K562 (cell line): ENCODE results near the gene LY6G6F. TPM values are rescaled to one million over a fixed set of nuclear protein-coding genes. Genes with fewer than 3 reads are reported as not detected.

ENCODE experiments used
- ATAC-seq: fragments of 200-7000 bp; cut with Tn5 transposase; 3 replicates; pipeline ENCODE4 v1.9.1; 2020; ENCODE audit warnings: moderate library complexity
- BruUV-seq: library from RNA; stranded (reverse); fragments of 400-500 nt; replicated peaks from 2 replicates; lab custom pipeline; 2021; lab: Mats Ljungman, UMichigan
- CTCF ChIA-PET: fragments of 300-600 bp; formaldehyde crosslinking; extraction: SDS; loops from one replicate; lab custom pipeline; 2021; ENCODE audit warnings: low intra/inter-chr PET ratio; lab: Yijun Ruan, JAX
- POLR2A ChIA-PET: fragments of 300-600, 350-650 bp; sonication (Branson Sonifier 250); formaldehyde crosslinking; extraction: SDS; loops from one replicate; lab custom pipeline; 2021; ENCODE audit warnings: antibody characterized with exemption, inconsistent platforms; lab: Yijun Ruan, JAX
- DNase-seq, 4 experiments: peaks; one replicate each; pipeline versions ENCODE4 v3.0.0 to v3.0.0-alpha.2; 2011 to 2018; ENCODE audit warnings: low spot score in 3 of 4, mixed read lengths in 3 of 4; ENCODE audit errors: extremely low read depth in 1 of 4
- FAIRE-seq: peaks from 2 replicates; lab custom pipeline; 2011; peaks lifted over from hg19 to GRCh38; lab: Jason Lieb, UNC
- H2AFZ ChIP-seq: 2 replicates; pipeline ENCODE4 v1.6.0; 2011; ENCODE audit warnings: low read depth, low read length, control low read depth, inconsistent platforms
- H3K27ac ChIP-seq: fragments of 200-600 bp; 3 replicates; pipeline ENCODE4 v1.8.0; 2011; ENCODE audit warnings: low read depth, mild to moderate bottlenecking, control low read depth, inconsistent platforms, low read length, moderate library complexity, mixed read lengths; ENCODE audit errors: extremely low read depth
- H3K27me3 ChIP-seq, 2 experiments: fragments of 300-600 bp in 1 of 2; 2 replicates in 1 of 2; 3 replicates in 1 of 2; pipeline versions ENCODE4 v1.6.0 to v1.8.0; 2011; ENCODE audit warnings: inconsistent platforms in 2 of 2, low read length in 2 of 2, mild to moderate bottlenecking in 1 of 2, mixed read lengths in 1 of 2, moderate library complexity in 1 of 2; ENCODE audit not compliant: control insufficient read depth in 2 of 2, insufficient read depth in 2 of 2
- H3K36me3 ChIP-seq: fragments of 300-600 bp; 3 replicates; pipeline ENCODE4 v1.8.0; 2011; ENCODE audit warnings: mild to moderate bottlenecking, low read length, inconsistent platforms; ENCODE audit not compliant: control insufficient read depth, insufficient read depth
- H3K4me1 ChIP-seq, 2 experiments: fragments of 200-600 bp in 1 of 2; replicated peaks in 1 of 2; 2 replicates in 1 of 2; 3 replicates in 1 of 2; pipeline versions ENCODE4 v1.5.1 to v1.8.0; 2011; ENCODE audit warnings: inconsistent platforms in 2 of 2, low read length in 2 of 2, mild to moderate bottlenecking in 1 of 2, mixed read lengths in 1 of 2, moderate library complexity in 1 of 2; ENCODE audit not compliant: control insufficient read depth in 2 of 2, insufficient read depth in 2 of 2
- H3K4me2 ChIP-seq: 2 replicates; pipeline ENCODE4 v1.6.1; 2011; ENCODE audit warnings: low read length, control low read depth, inconsistent platforms, mixed read lengths; ENCODE audit not compliant: insufficient read depth
- H3K4me3 ChIP-seq: fragments of 200-600 bp; sonication (generic), shearing (Covaris generic); 2 replicates; pipeline ENCODE4 v1.5.1; 2016; ENCODE audit warnings: control low read depth, inconsistent platforms
- H3K79me2 ChIP-seq: fragments of 200-600 bp; 3 replicates; pipeline ENCODE4 v1.8.0; 2011; ENCODE audit warnings: low read length, inconsistent platforms; ENCODE audit not compliant: control insufficient read depth, insufficient read depth
- H3K9ac ChIP-seq, 2 experiments: 2 replicates each; pipeline versions ENCODE4 v1.6.0 to v1.6.1; 2011; ENCODE audit warnings: low read depth in 2 of 2, low read length in 2 of 2, control low read depth in 1 of 2, inconsistent platforms in 1 of 2, mild to moderate bottlenecking in 1 of 2, mixed read lengths in 1 of 2; ENCODE audit not compliant: insufficient read depth in 1 of 2
- H3K9me1 ChIP-seq: one replicate; pipeline ENCODE4 v1.6.0; 2011; ENCODE audit warnings: inconsistent platforms, mild to moderate bottlenecking, low read length, moderate library complexity; ENCODE audit not compliant: control insufficient read depth, insufficient read depth
- H3K9me3 ChIP-seq: replicated peaks from 2 replicates; pipeline ENCODE4 v1.5.1; 2011; ENCODE audit warnings: low read depth, low read length, inconsistent platforms; ENCODE audit not compliant: control insufficient read depth, insufficient read depth
- H4K20me1 ChIP-seq: replicated peaks from 2 replicates; pipeline ENCODE4 v1.6.1; 2011; ENCODE audit warnings: low read length, inconsistent platforms, mixed read lengths; ENCODE audit not compliant: control insufficient read depth, insufficient read depth
- ATF1 ChIP-seq, 2 experiments: fragments of 450-650 bp in 1 of 2; IDR thresholded peaks; 2 replicates each; pipeline ENCODE4 v1.6.1; 2016; ENCODE audit warnings: missing compliant biosample characterization in 1 of 2, missing genetic modification characterization in 1 of 2
- CEBPB ChIP-seq: fragments of 450-650 bp; IDR thresholded peaks from 2 replicates; pipeline ENCODE4 v1.6.1; 2016; ENCODE audit warnings: missing genetic modification characterization, missing compliant biosample characterization
- DMBX1 ChIP-seq: fragments of 250-450 bp; sonication (Bioruptor Pico); IDR thresholded peaks from 2 replicates; pipeline ENCODE4 v1.8.0; 2022; ENCODE audit warnings: inconsistent platforms, mild to moderate bottlenecking, moderate library complexity, borderline replicate concordance
- E2F8 ChIP-seq: fragments of 450-650 bp; IDR thresholded peaks from 2 replicates; pipeline ENCODE4 v1.7.1; 2018; ENCODE audit warnings: mild to moderate bottlenecking, low read depth; ENCODE audit not compliant: partially characterized antibody
- HMGN3 ChIP-seq: IDR thresholded peaks from 2 replicates; pipeline ENCODE4 v1.6.1; 2011; ENCODE audit warnings: borderline replicate concordance, low read depth, mild to moderate bottlenecking, mixed read lengths, low read length; ENCODE audit not compliant: insufficient read length; ENCODE audit errors: extremely low read depth
- MLLT1 ChIP-seq, 2 experiments: fragments of 450-650 bp; IDR thresholded peaks; 2 replicates each; pipeline ENCODE4 v1.6.1; 2016
- RBBP5 ChIP-seq: fragments of 200-600 bp; sonication (generic); IDR thresholded peaks from 2 replicates; pipeline ENCODE4 v1.6.1; 2012; ENCODE audit warnings: borderline replicate concordance, mild to moderate bottlenecking, low read length, control low read depth, inconsistent platforms; ENCODE audit not compliant: insufficient read depth, poor library complexity, severe bottlenecking
- SP1 ChIP-seq: sonication (generic); formaldehyde crosslinking; IDR thresholded peaks from 2 replicates; pipeline ENCODE4 v1.8.1; 2022; ENCODE audit warnings: mild to moderate bottlenecking, missing genetic modification reagents
- STAG1 ChIP-seq: sonication (generic); formaldehyde crosslinking; IDR thresholded peaks from 2 replicates; pipeline ENCODE4 v1.5.0; 2020; ENCODE audit warnings: missing genetic modification reagents, borderline replicate concordance
- ZBTB33 ChIP-seq: sonication (generic); formaldehyde crosslinking; IDR thresholded peaks from 2 replicates; pipeline ENCODE4 v1.8.1; 2023; ENCODE audit warnings: mild to moderate bottlenecking, missing genetic modification reagents
- ZBTB7A ChIP-seq: IDR thresholded peaks from 2 replicates; pipeline ENCODE4 v1.6.1; 2011; ENCODE audit warnings: low read depth, mild to moderate bottlenecking, low read length, moderate library complexity, borderline replicate concordance; ENCODE audit not compliant: control insufficient read depth
- ZC3H11A ChIP-seq: IDR thresholded peaks from 2 replicates; pipeline ENCODE4 v1.6.1; 2012; ENCODE audit warnings: low read depth, low read length, improper control_type of control experiment
- ZNF511 ChIP-seq: sonication (generic); formaldehyde crosslinking; IDR thresholded peaks from 2 replicates; pipeline ENCODE4 v1.8.0; 2022; ENCODE audit warnings: mild to moderate bottlenecking, missing genetic modification reagents
- WGBS: fragments of 100-300 bp; shearing (Covaris generic); methylation state at CpG from one replicate; pipeline ENCODE4 v1.1.6; 2016; ENCODE audit warnings: low coverage, mixed read lengths; ENCODE audit not compliant: insufficient coverage; ENCODE audit errors: missing lambda C conversion rate; 5-methylcytosine and 5-hydroxymethylcytosine counted together
- in situ Hi-C: fragments of 300-500 bp; cut with MboI; formaldehyde crosslinking; loops from 4 replicates; pipeline ENCODE4 v1.15.0; 2018; ENCODE audit warnings: inconsistent platforms, mixed read lengths
- intact Hi-C: fragments of 100-400 bp; cut with micrococcal nuclease; formaldehyde crosslinking; loops from 2 replicates; pipeline ENCODE4 v1.14.2; 2022
- polyA plus RNA-seq, 8 experiments: library from polyadenylated mRNA; depleted of rRNA in 4 of 8; stranded (reverse) in 5 of 8; unstranded in 3 of 8; fragments of >200 nt; fragmentation: Nextera tagmentation in 2 of 8; fragmentation: Illumina TruSeq in 1 of 8; extraction: Ambion mirVana in 2 of 8; extraction: Trizol in 1 of 8; gene quantifications; 2 replicates each; pipeline versions ENCODE4 v1.2.1 to v1.2.3, GENCODE V29; 2011 to 2014; ENCODE audit warnings: inconsistent platforms in 1 of 8, missing spikeins in 1 of 8
- total RNA-seq, 7 experiments: library from RNA; depleted of rRNA in 6 of 7; stranded (reverse); fragments of >200 nt in 6 of 7; fragmentation: Illumina TruSeq in 2 of 7; extraction: Trizol in 2 of 7; gene quantifications; 2 replicates each; pipeline versions ENCODE4 v1.2.1 to v1.2.3, GENCODE V29; 2011 to 2021; ENCODE audit warnings: low replicate concordance in 1 of 7

LY6G6F gene
- total and polyA plus RNA-seq, 9 of the 15 experiments (the other 6 are each of a cell fraction or from before 2014, with no cell fraction given), result 0.14 to 0.50 (median 0.28) TPM; not detected in 2

GRCh38 chr6:31681135-31681671 lies 25.5 kb upstream of the LY6G6F start:
- H3K27me3 ChIP-seq, result no peaks in the 10 kb centered on the region
- H3K9ac ChIP-seq, result no peak overlapping the region
- DNase-seq (peak in 1 of 4 experiments; percentile 62), ATAC-seq (no peak), FAIRE-seq (no peak)
- H4K20me1 ChIP-seq, result no peaks in the 10 kb centered on the region
- H3K4me3 ChIP-seq, result no peak overlapping the region
- peaks cover 11 to 25% of the 10 kb centered on the region in 2 experiments for H3K4me1 ChIP-seq
- POLR2A ChIA-PET, result interaction anchor here (1.4 kb wide), 1 partner anchor 11 kb away, joined by 7 read pairs; no protein-coding TSS in a partner anchor
- intact Hi-C loops (loop anchor here (2.0 kb wide), 2 partner anchors 134 to 182 kb away; partner anchors contain the start of genes ATP6V1G2, NEU1 and NFKBIL1), in situ Hi-C loops (no loop called here)
- no TSS peak for BruUV-seq
- peaks cover 13% of the 10 kb centered on the region; the same call in 2 of the 3 replicates for H3K36me3 ChIP-seq
- no peak overlapping the region for H3K4me2 ChIP-seq
- CTCF ChIA-PET, result interaction anchor here (0.6 to 3.0 kb wide), 10 partner anchors 37 to 1140 kb away, joined by 3 to 35 read pairs (median 4); partner anchors contain the start of gene NEU1
- WGBS, result 83% methylated on average over 28 of the region's 40 CpGs
- no peak overlapping the region for H2AFZ ChIP-seq
- no peaks in the 10 kb centered on the region for H3K9me1 ChIP-seq
- no peaks in the 10 kb centered on the region for H3K9me3 ChIP-seq
- no peak overlapping the region for H3K27ac ChIP-seq
- H3K79me2 ChIP-seq, result no peaks in the 10 kb centered on the region; the same call in 2 of the 3 replicates
- TF ChIP-seq RBBP5, result no peak
- TF ChIP-seq E2F8, result peak; percentile 7
- TF ChIP-seq ZC3H11A, result no peak
- TF ChIP-seq ZNF511, result no peak
- TF ChIP-seq DMBX1, result 0 out of 2 replicates have a peak, but pooled peaks have one; percentile 2
- TF ChIP-seq HMGN3, result peak; percentile 26
- 0 out of 2 replicates have a peak, but pooled peaks have one; percentile 45 for TF ChIP-seq ZBTB7A
- TF ChIP-seq MLLT1 (IDR thresholded peaks at IDR 0.05), result peak in 1 of 2 experiments; percentile 38; a peak in 1 of 4 replicates
- TF ChIP-seq CEBPB (tag), result no peak
- TF ChIP-seq ZBTB33 (CRISPR knock-in tag), result peak; percentile 86
- no peak for TF ChIP-seq ATF1 (CRISPR knock-in tag; IDR thresholded peaks at IDR 0.05)
- no peak for TF ChIP-seq ATF1 (tag; IDR thresholded peaks at IDR 0.05)
- TF ChIP-seq STAG1 (CRISPR knock-in tag), result 0 out of 2 replicates have a peak, but pooled peaks have one; percentile 17
- TF ChIP-seq SP1, result peak; percentile 11; the same call in 1 of the 2 replicates
